Renal pelvis (tissue), 12 donors: Measurements from ENCODE around the gene ATXN8OS. TPM values are rescaled to one million over a fixed set of nuclear protein-coding genes. Genes with fewer than 3 reads are reported as not detected.
"Not testable (repeated sequence)": the region's sequence is repeated elsewhere in the genome, so short reads cannot be mapped to it uniquely, and the experiment has no call there.

ENCODE experiments used
- DNase-seq: peaks from one replicate; pipeline ENCODE4 v3.0.0-alpha.2; 2013
- long read RNA-seq, 16 experiments: transcript quantifications; one replicate each; lab custom pipeline, GENCODE V29; 2026
- polyA plus RNA-seq, 3 donors: library from polyadenylated mRNA; unstranded; fragments of 120-200 nt; gene quantifications; one replicate each; pipeline ENCODE4 v1.2.1, GENCODE V29; 2013; ENCODE audit not compliant: insufficient read length in 3 of 3

The ATXN8OS gene
- polyA plus RNA-seq = under 1 TPM in 2 of 3 donors, not detected in 1; 0.32 to 0.37 TPM
- long read RNA-seq, donor 1 = 0 reads
- long read RNA-seq, donor 2 = 0 reads
- long read RNA-seq, donor 3 = 0 reads
- long read RNA-seq, donor 4 = 0 reads
- long read RNA-seq, donor 5 = 0 reads
- long read RNA-seq, donor 6 = 0 reads
- long read RNA-seq, donor 7 = 0 reads
- long read RNA-seq, donor 8 = 0 reads
- long read RNA-seq, donor 9 = 0 reads
- long read RNA-seq, donor 10 = 0 reads
- long read RNA-seq, donor 11 = 0 reads
- long read RNA-seq, donor 12 = 0 reads
- long read RNA-seq, donor 13 = 0 reads
- long read RNA-seq, donor 14 = 0 reads
- long read RNA-seq, donor 15 = 0 reads
- long read RNA-seq, donor 16 = 0 reads

DNA sequence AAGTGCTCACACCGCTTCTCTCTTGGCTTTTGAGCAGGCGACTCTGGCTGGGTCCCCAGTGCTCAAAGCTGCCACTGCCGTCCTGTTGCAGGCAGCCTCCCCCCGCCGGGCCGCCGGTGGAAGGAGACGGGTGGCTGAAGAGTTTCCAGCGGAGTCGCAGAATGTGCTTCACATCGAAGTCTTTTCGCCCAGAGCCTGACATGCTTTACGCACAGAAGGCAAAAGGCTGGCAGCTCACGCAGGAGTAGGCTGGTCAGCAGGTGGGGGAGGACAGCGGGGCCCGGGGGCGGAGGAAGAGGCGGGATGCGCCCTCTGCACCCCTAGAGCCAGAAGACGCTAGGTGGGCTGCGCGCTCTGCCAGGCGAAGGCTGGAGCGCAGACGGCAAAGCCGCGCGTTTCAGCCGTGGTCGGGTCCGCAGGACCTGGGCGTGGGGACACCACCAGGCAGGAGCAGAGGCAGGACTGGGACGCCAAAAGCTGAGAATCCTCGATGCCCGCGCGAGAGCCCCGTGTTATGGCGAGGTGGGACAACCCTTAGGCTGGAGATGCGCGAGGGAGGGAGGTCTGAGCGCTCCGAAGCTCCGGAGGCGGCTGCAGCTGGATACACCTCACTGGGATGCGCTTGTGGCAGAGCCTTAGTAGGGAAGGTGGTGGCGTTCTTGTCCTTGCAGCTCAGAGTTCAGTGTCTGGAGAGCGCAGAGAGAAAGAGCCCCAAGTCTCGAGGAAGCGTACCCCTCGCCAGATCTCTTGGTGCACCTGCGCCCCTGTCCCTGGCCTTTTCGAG is at the start of gene ATXN8OS:
Gene ATXN8OS (plus strand): TSS at position 329 of the 784 bp plus-strand sequence.
- peak; percentile 28 for DNase-seq

DNA sequence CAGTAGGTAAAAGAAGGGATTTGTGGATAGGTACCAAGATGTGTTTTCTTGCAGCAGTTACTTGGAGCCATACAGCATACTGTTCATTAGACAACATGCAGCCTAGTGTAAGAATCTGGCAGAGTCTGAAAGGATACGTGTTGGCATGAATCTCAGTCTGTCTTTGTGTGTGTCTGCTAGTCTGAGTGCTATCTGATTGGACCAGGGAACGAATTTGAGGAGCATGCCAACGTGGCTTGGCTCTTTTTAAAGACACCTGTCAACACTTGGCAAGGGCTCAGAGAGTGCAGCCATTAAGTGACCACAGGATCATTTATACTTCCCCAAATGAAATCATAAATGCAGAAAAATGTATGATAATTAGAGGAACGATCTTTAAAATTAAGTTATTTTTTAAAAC is 27.6 kb upstream of the ATXN8OS start:
- DNase-seq = no peak

- DNase-seq = no peak
Measured at GRCh38 chr13:70087247-70087646, 20.4 kb upstream of the ATXN8OS start.

GRCh38 chr13:70088926-70089325 is 18.7 kb upstream of the ATXN8OS start:
- no peak for DNase-seq

- DNase-seq = no peak
Measured at GRCh38 chr13:70090036-70090723, 17.4 kb upstream of the ATXN8OS start.

- no peak for DNase-seq
Measured at GRCh38 chr13:70098669-70099068, 9.0 kb upstream of the ATXN8OS start.

DNA sequence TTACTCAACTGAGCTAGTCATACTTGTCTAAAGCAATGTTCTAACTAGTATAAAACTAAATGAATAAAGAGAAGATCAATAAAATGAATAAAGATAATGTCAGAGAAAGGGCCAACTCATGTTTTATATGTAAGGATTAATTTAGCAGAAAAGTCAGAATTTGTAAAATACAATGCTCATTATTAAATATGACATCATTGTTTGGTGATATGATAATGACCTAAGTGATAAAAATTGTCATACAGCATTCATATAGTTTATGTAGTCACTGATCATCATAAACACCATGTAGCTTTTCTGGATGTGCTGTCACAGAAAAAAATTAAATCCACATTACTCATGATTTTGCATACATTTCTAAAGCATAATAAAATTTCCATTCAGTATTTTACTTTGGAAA is 3.1 kb upstream of the ATXN8OS start:
- no peak for DNase-seq

GRCh38 chr13:70107125-70107497 is 515 bp upstream of the ATXN8OS start:
- DNase-seq = no peak

GRCh38 chr13:70108356-70109105 is 905 bp downstream of the ATXN8OS start, which contains the start of gene KLHL1:
KLHL1 (minus strand) TSS chr13:70108452; CDS start chr13:70107699, 753 bp downstream.
- DNase-seq = peak; percentile 60

DNA sequence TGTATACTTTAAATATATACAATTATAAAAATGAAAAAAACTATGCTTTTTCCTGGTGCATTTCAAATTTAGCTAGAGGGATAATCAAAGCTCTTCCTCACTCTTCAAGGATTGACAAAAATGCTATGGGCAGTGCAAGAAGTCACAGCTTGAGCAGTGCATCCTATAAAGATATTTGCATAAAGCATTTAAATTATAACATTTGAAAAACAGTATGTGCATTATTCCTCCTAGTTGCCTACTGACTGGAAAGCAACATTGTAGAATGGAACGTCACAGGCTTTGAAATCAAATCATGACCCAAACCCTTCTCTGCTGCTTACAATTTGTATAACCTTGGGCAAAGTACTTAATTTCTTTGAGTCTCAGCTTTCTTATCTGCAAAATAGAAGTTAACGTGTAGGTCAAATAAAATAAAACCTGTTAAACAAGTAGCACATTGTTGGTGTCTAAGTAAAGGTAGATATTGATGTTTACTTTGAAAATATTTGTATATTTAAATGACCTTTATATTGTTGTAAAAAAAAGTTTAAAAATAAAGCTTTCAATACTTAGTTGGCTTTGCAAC is 9.8 kb downstream of the ATXN8OS start:
- DNase-seq = no peak

- DNase-seq = no peak
Measured at GRCh38 chr13:70125693-70126092, 18.1 kb downstream of the ATXN8OS start.

GRCh38 chr13:70128098-70128497 is 20.5 kb downstream of the ATXN8OS start:
- DNase-seq = no peak

DNA sequence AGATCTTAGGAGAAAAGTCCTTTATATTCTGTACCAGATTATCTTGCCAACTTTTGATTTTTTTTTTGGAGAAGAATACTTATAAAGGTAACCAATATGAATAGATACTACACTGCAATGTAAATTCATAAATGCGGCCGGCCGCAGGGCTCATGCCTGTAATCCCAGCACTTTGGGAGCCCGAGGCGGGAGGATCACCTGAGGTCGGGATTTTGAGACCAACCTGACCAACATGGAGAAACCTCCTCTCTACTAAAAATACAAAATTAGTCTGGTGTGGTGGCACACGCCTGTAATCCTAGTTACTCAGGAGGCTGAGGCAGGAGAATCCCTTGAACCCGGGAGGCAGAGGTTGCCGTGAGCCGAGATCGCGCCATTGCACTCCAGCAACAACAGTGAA is 35.0 kb downstream of the ATXN8OS start:
- not testable (repeated sequence) for DNase-seq

DNA sequence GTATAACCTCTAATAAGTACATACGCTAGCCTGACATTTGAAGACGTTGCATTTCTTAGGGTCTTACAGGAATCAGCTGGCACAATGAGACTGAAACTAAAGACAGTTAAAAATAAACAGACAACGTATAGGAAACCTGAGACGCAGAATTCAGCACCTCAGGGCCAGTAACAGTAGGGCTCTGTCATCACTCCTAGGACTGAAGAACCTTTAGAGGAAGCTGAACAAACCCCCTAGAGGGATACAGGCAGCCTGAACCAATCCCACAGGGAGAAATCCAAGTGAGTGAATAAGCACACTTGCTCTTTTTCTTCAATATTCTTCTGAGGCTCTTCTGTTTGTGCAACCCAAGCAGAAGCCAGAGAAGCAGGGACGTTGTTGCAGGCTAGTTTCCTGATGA is 54.5 kb downstream of the ATXN8OS start:
- DNase-seq = no peak

- no peak for DNase-seq
Measured at GRCh38 chr13:70170689-70171088, 63.1 kb downstream of the ATXN8OS start.

GRCh38 chr13:70171151-70171550 is 63.5 kb downstream of the ATXN8OS start:
- DNase-seq = no peak

GRCh38 chr13:70172946-70173597 is 65.4 kb downstream of the ATXN8OS start:
- no peak for DNase-seq

- DNase-seq = no peak
Measured at GRCh38 chr13:70173598-70173959, 66.0 kb downstream of the ATXN8OS start.

DNA sequence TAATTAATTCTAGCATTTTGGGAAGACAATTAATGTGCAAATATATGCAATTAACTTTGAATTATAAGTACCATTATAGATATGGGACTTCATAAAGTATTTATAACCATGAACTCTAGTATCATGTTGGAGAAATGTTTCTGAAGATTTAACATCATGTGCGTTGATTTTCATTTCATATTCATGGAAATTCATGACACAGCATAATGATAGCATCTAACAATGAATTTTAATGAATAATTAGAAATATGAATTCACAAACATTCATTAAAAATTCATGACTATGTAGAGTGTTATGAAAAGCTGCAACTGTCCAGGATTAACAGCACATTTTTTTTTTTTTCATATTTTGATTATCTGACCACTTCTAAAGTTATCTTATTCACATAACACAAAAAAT is 70.7 kb downstream of the ATXN8OS start:
- DNase-seq = no peak
